Fibroblast of lung (primary cell): Measurements from ENCODE around the gene PGAP2. TPM values are rescaled to one million over a fixed set of nuclear protein-coding genes. Genes with fewer than 3 reads are reported as not detected.

Experiments
- DNase-seq, 2 donors: peaks; one replicate each; pipeline versions ENCODE4 v3.0.0 to v3.0.0-alpha.2; 2010; ENCODE audit warnings: low read depth in 2 of 2
- H2AFZ ChIP-seq: 2 replicates; pipeline ENCODE4 v1.5.1; 2012; ENCODE audit warnings: low read length, control low read depth, inconsistent platforms
- H3K27ac ChIP-seq: 2 replicates; pipeline ENCODE4 v1.5.1; 2011; ENCODE audit warnings: low read length, control low read depth; ENCODE audit not compliant: insufficient read depth
- H3K27me3 ChIP-seq: 2 replicates; pipeline ENCODE4 v1.5.1; 2011; ENCODE audit warnings: mild to moderate bottlenecking, low read length; ENCODE audit not compliant: control insufficient read depth, insufficient read depth
- H3K36me3 ChIP-seq: 2 replicates; pipeline ENCODE4 v1.5.1; 2011; ENCODE audit warnings: low read length; ENCODE audit not compliant: control insufficient read depth, insufficient read depth
- H3K4me1 ChIP-seq: 2 replicates; pipeline ENCODE4 v1.5.1; 2011; ENCODE audit warnings: low read length; ENCODE audit not compliant: control insufficient read depth, insufficient read depth; ENCODE audit errors: extremely low read depth
- H3K4me2 ChIP-seq: 2 replicates; pipeline ENCODE4 v1.5.1; 2011; ENCODE audit warnings: low read length, control low read depth; ENCODE audit not compliant: insufficient read depth; ENCODE audit errors: extremely low read depth
- H3K4me3 ChIP-seq, 4 experiments: fragments of 200-600 bp in 1 of 4; sonication (generic) in 1 of 4; replicated peaks in 1 of 4; 2 replicates each; pipeline ENCODE4 v1.5.1; 2011 to 2016; ENCODE audit warnings: low read length in 4 of 4, low read depth in 3 of 4, mild to moderate bottlenecking in 3 of 4, control low read depth in 2 of 4, inconsistent platforms in 1 of 4, mixed read lengths in 1 of 4; ENCODE audit not compliant: insufficient read depth in 1 of 4; ENCODE audit errors: control extremely low read depth in 1 of 4
- H3K79me2 ChIP-seq: 2 replicates; pipeline ENCODE4 v1.5.1; 2012; ENCODE audit warnings: mild to moderate bottlenecking, low read length, inconsistent platforms; ENCODE audit not compliant: control insufficient read depth, insufficient read depth
- H3K9ac ChIP-seq: 2 replicates; pipeline ENCODE4 v1.5.1; 2011; ENCODE audit warnings: mild to moderate bottlenecking, low read length, control low read depth; ENCODE audit not compliant: insufficient read depth
- H3K9me3 ChIP-seq: 2 replicates; pipeline ENCODE4 v1.5.1; 2012; ENCODE audit warnings: low read depth, low read length; ENCODE audit not compliant: control insufficient read depth, insufficient read depth
- H4K20me1 ChIP-seq: 2 replicates; pipeline ENCODE4 v1.5.1; 2011; ENCODE audit warnings: low read length; ENCODE audit not compliant: control insufficient read depth, insufficient read depth; ENCODE audit errors: extremely low read depth
- EZH2 ChIP-seq: IDR thresholded peaks from 2 replicates; pipeline ENCODE4 v1.5.1; 2012; ENCODE audit warnings: low read length, control low read depth, mild to moderate bottlenecking; ENCODE audit errors: missing control alignments
- polyA plus RNA-seq, 2 donors: library from polyadenylated mRNA; depleted of rRNA in 1 of 2; stranded (reverse) in 1 of 2; unstranded in 1 of 2; fragments of >200 nt; gene quantifications; 2 replicates each; pipeline ENCODE4 v1.2.1, GENCODE V29; 2011 to 2012; ENCODE audit warnings: missing spikeins in 1 of 2
- total RNA-seq: library from RNA; depleted of rRNA; stranded (reverse); fragments of >200 nt; gene quantifications from 2 replicates; pipeline ENCODE4 v1.2.1, GENCODE V29; 2014
- TF ChIP-seq, protein P1 (sequence below), 2 donors: IDR thresholded peaks in 1 of 2; conservative IDR thresholded peaks in 1 of 2; 1 replicate in 1 of 2; 2 replicates in 1 of 2; pipeline ENCODE4 v1.5.1; 2011 to 2012; ENCODE audit warnings: low read length in 2 of 2, control low read depth in 1 of 2, inconsistent platforms in 1 of 2, low read depth in 1 of 2, mild to moderate bottlenecking in 1 of 2

Gene PGAP2
- total and polyA plus RNA-seq, 2 donors (not counting 1 experiment from before 2014, with no cell fraction given): 12.4 to 12.8 TPM

GRCh38 chr11:3866836-3867208, 58.5 kb downstream of the PGAP2 start:
- H3K4me2 ChIP-seq: no peak overlapping the region
- H3K9ac ChIP-seq: no peak overlapping the region
- no peaks in the 10 kb centered on the region for H3K79me2 ChIP-seq
- no peaks in the 10 kb centered on the region for H3K9me3 ChIP-seq
- no peaks in the 10 kb centered on the region for H4K20me1 ChIP-seq
- H3K27ac ChIP-seq: no peak overlapping the region
- peaks cover 2% of the 10 kb centered on the region for H3K4me1 ChIP-seq
- H2AFZ ChIP-seq: no peak overlapping the region
- H3K4me3 ChIP-seq: no peak overlapping the region
- H3K36me3 ChIP-seq: no peaks in the 10 kb centered on the region
- DNase-seq: no peak
- H3K27me3 ChIP-seq: no peaks in the 10 kb centered on the region
- no peak for TF ChIP-seq EZH2
- TF ChIP-seq, protein P1, sequence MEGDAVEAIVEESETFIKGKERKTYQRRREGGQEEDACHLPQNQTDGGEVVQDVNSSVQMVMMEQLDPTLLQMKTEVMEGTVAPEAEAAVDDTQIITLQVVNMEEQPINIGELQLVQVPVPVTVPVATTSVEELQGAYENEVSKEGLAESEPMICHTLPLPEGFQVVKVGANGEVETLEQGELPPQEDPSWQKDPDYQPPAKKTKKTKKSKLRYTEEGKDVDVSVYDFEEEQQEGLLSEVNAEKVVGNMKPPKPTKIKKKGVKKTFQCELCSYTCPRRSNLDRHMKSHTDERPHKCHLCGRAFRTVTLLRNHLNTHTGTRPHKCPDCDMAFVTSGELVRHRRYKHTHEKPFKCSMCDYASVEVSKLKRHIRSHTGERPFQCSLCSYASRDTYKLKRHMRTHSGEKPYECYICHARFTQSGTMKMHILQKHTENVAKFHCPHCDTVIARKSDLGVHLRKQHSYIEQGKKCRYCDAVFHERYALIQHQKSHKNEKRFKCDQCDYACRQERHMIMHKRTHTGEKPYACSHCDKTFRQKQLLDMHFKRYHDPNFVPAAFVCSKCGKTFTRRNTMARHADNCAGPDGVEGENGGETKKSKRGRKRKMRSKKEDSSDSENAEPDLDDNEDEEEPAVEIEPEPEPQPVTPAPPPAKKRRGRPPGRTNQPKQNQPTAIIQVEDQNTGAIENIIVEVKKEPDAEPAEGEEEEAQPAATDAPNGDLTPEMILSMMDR (conservative IDR thresholded peaks at IDR 0.05 in 1 of 2, IDR thresholded peaks at IDR 0.05 in 1 of 2; ENCODE audit: low read depth in 1 of 2, low read length in 2 of 2): no peak

- Histone ChIP-seq H3K9ac (no peak overlapping the region), H3K36me3 (no peaks in the 10 kb centered on the region), H2AFZ (no peak overlapping the region), H4K20me1 (no peaks in the 10 kb centered on the region), H3K4me1 (peaks cover 2% of the 10 kb centered on the region), H3K27me3 (no peaks in the 10 kb centered on the region), H3K4me3 (no peak overlapping the region), H3K9me3 (no peaks in the 10 kb centered on the region), H3K4me2 (no peak overlapping the region), H3K27ac (no peak overlapping the region), H3K79me2 (no peaks in the 10 kb centered on the region)
- DNase-seq: peak in 1 of 2 donors; percentile 12
- TF ChIP-seq, protein P1 (conservative IDR thresholded peaks at IDR 0.05 in 1 of 2, IDR thresholded peaks at IDR 0.05 in 1 of 2; ENCODE audit: low read depth in 1 of 2, low read length in 2 of 2): no peak
- TF ChIP-seq EZH2: no peak
Measured at GRCh38 chr11:3867209-3868091, 59.1 kb downstream of the PGAP2 start.

GRCh38 chr11:3873712-3874349, 65.5 kb downstream of the PGAP2 start:
- no peaks in the 10 kb centered on the region for H3K79me2 ChIP-seq
- H3K27ac ChIP-seq: no peak overlapping the region
- no peaks in the 10 kb centered on the region for H3K9me3 ChIP-seq
- H2AFZ ChIP-seq: no peak overlapping the region
- H3K9ac ChIP-seq: no peak overlapping the region
- no peak overlapping the region for H3K4me2 ChIP-seq
- H3K4me1 ChIP-seq: no peaks in the 10 kb centered on the region
- H3K27me3 ChIP-seq: no peaks in the 10 kb centered on the region
- no peak overlapping the region for H3K4me3 ChIP-seq
- H3K36me3 ChIP-seq: no peaks in the 10 kb centered on the region
- DNase-seq: no peak
- H4K20me1 ChIP-seq: no peaks in the 10 kb centered on the region
- no peak for TF ChIP-seq EZH2
- TF ChIP-seq, protein P1 (conservative IDR thresholded peaks at IDR 0.05 in 1 of 2, IDR thresholded peaks at IDR 0.05 in 1 of 2; ENCODE audit: low read depth in 1 of 2, low read length in 2 of 2): no peak
